HG03135 (cell line): ENCODE measurements around the gene GOLIM4.

ENCODE experiments used
- ATAC-seq: cut with Tn5 transposase; IDR thresholded peaks from one replicate; pipeline ENCODE4 v1.9.1; 2021; ENCODE audit warnings: mild to moderate bottlenecking, moderate library complexity; ENCODE audit not compliant: unreplicated experiment

The GOLIM4 gene

DNA sequence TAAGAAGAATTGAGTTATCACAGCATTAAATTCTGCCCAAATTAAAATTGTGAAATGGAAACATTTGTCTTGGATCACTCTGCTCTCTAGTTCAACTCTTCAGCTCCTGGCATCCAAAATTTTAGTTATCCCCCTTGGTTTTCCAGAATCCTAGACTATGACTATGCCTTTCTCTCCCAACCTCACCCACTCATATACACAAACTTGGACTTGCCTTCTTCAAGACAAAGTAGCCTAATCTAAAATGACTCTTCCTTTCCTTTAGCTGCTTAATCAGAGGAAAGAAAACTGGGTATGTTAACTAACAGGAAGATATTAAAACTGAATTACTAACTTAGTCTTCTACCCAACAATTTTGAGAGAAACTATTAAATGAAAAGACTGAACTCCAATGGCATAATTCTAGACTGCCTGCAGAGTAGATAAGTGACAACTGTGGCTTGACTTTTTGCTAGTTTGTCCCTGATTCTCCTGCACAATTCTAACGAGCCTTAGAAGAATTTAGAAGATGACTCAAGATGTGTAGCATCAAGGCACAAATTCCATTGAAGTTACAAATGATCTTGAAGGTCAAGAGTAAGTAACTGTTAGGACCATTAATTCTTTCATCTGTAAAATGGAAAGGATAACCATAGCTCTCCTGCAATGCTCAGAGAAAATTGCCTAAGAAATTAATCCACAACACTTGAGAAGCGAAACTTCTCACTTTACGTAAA, 5.2 kb upstream of the GOLIM4 start:
- no peak for ATAC-seq

DNA sequence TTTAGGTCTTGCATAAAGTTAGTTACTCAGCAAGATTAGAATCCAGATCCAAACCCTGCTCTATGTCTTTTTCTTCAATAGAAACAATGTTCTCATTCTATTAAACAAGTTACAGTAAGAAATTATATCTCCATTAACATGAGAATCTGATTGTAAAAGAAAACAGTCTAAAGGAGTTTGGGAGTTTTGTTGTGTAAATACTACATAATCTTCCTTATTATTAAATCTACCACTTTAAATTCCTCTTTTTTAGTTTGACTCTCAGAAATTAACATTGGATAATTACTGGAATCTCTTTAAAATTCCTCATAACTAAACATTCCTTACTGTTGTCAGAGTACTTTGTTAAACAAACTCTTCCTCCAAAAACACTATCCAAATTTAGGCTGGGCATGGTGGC, 1.7 kb upstream of the GOLIM4 start:
- ATAC-seq: no peak

GRCh38 chr3:168096210-168096652, 507 bp upstream of the GOLIM4 start:
- peak; percentile 3 for ATAC-seq

GRCh38 chr3:168094877-168095610, 680 bp downstream of the GOLIM4 start:
- peak; percentile 47 for ATAC-seq

DNA sequence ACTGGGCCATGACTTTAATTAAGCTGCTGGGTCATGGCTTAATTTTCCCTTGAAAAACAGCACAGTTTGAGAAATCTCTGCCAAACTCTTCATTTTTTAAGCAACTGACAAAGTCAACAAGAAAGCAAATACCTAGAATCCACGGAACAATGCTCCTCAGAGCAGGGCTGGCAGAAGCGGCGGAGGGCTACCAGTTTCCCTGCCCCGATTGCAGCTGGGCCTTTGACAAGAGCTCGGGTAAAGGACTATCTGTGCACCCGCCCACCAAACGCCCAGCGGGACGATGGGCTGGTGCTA, 1.2 kb downstream of the GOLIM4 start:
- no peak for ATAC-seq

GRCh38 chr3:168093790-168094189, 1.9 kb downstream of the GOLIM4 start:
- ATAC-seq: no peak

- ATAC-seq: no peak
Measured at GRCh38 chr3:168093229-168093628, 2.5 kb downstream of the GOLIM4 start.

DNA sequence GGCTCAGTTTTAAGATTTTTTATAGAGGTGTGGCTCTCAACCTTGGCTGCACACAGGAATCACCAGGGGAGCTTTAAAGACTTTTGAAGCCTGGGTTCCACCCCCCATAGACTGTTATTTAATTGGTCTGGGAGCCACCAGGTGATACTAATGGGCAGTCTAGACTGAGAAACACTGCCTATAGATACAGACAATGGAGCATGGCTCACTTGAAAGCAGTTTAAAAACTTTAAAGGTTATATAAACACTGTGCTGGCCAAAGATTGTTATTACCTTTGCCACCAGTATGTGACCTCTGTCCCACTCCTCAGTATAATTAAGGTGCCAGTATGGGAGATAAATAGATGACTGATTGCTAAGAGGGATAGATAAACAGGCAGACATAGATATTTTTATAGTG, 3.8 kb downstream of the GOLIM4 start:
- no peak for ATAC-seq

DNA sequence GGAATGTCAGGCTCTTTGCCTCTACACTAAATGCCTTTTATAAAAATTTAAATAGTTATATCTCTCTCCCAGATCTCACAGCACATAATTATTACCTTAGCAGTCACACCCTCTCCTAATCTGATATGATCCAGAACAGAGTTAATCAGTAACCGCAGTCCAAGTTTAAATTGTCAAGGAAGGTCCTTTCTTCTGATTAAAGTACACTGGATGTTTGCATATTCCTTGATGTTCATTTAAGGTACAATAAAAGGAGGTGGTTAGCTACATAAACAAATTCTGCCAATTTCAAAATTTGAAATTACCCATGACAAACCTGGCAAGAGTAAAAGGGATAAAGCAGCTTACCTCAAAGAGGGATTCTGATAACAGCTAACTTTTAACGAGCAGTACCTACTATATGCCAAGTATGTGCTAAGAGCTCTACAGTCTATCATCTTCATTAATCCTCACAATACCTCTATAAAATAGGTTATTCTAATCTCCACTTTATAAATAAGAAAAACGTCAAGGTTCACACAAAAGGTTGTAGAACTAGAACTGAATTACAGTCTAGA, 4.3 kb downstream of the GOLIM4 start:
- ATAC-seq: no peak

- no peak for ATAC-seq
Measured at GRCh38 chr3:168090306-168091085, 5.2 kb downstream of the GOLIM4 start.

DNA sequence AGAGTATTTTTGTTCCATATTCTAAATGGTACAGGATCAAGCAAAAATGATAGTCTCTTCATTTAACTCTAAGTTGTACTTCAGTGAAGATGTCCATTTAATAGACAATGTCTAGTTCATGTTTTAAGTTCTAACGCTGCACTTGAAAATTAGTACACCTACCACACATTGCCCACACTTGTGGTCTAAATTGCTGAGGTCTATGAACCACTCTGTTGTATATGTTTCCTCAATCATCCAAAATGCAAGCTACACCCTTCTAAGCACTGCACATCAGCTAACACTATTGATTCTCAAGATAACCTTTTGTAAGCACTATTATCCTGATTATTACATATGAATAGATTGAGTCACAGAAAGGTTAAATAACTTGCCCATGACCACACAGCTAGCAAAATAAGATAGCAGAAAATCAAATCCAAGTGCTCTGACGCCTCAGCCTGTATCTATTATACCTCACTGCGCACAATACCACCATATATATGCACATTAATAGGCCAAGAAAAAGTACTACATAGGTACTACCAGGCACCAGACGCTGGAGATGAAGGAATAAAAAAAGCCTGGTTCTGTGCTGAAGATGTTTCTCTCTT, 6.4 kb downstream of the GOLIM4 start:
- no peak for ATAC-seq

- peak; percentile 64 for ATAC-seq
Measured at GRCh38 chr3:168088106-168088720, 7.5 kb downstream of the GOLIM4 start.

DNA sequence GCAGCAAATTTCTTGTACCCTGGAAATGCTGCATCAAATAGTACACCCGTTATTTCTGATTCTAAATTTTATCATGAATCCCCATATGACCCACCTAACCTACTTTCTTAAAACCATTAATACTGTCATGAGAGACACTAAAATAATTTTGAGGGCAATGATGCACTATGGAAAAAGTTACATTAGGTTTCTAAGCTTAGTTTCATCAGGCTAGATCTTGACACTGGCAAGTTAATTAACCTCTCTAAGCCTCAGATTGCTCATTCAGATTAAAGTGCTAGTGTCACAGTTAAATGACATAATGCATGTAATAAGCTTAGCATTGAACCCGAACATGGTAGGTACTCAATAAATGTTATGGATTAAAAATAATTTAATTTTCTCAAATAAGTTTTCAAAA, 8.2 kb downstream of the GOLIM4 start:
- no peak for ATAC-seq

DNA sequence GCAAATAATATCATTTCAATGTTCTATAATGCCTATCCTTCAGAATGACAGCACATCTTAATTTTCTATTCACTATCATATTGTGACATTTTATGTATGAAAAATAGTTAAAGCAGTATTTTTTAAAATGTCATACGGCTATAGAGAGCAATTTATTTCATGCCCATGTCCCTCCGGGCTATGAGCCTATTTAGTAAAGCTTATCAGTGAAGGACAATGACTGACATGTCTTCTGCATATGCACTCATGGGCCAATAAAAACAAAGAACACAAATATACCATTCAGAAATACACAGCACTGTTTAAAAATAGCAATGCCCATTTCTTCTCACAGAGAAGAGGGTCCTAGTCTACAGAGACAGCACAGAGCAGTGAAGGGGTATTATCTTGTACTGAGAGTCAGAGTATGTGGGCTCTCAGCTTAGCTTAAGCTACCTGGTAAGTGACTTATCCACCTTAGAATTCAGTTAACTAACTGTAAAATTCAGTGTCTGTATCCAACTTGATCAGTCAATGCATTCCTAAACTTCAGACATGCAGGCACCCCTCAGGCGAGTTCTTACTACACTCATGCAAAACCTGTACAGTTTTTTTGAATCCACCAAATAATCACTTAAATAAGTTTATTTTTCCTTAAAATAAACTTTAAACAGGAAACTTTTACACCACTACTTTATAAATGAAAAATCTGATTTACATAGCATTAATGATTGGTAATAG, 9.0 kb downstream of the GOLIM4 start:
- no peak for ATAC-seq

DNA sequence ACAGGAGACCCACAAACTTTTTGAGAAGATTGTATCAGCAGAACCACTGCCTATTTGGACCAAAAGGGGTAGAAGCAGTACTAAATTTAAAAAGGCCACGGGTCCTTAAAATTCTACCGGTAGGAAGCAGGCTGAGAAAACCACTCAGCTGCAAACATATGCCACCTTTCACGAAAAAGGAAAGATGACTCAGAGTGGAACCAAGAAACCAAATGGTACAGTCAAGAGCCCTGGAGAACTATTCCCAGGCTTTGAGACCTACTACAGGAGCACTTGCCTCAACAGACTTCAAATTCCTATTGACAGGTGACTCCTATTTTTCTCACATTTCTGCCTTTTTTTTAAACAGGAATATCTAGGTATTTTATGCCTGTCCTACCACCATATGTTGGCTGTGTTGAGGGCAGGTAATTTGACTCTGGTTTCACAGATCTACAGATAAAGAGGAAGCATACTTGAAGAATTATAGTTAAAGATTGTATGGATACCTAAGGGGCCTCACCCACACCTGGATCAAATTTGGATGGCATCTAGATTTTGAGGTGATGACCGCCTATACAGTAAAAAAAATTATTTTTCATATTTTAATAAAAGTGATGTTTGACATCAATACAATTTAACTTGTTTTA, 10.1 kb downstream of the GOLIM4 start:
- ATAC-seq: peak; percentile 59

GRCh38 chr3:168083906-168084305, 11.8 kb downstream of the GOLIM4 start:
- no peak for ATAC-seq

DNA sequence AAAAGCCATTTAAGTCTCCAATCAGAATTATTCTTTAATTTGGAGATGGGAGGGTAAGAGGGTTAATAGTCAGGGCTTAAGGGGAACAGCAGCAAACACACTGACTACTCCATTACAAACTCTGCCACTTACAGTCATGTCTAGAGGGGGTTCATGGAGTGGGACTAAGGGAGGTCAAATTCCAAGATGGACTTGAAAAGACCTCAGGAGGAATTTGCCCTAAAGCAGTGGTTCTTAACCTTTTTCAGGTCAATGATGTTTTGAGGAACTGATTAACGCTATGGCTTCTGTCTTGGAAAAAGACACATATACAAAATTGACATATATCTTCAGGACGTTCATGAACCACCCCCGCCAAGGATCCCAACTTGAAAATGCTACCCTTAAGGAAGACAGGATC, 13.9 kb downstream of the GOLIM4 start:
- ATAC-seq: no peak

DNA sequence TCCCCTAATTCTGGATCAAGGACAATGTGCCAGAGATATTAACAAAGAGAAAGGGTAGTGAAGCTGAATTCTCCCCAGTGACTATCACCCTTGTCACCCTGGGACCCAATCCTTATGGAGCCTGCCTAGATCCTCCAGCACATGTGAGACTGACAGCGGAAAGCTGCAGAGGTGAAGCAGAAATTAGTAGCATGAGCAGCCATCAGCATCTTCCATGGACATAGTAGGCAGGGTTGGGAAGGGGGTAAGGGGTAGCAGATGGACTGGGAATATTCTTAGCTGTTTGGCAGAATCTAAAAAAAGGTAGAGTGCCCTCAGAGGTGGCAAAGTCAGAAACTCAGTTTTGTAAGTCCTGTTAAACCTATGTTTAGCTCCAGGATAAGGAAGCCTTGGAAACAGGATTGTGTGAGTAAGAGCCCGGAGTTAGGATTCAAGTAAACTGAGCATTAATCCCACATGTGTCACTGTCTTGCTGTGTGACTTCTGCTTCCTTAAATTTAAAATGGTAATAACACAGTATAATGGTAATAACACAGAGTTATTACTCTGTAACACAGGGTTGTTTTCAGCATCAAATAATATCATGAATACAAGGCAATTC, 14.5 kb downstream of the GOLIM4 start:
- ATAC-seq: no peak

GRCh38 chr3:168080499-168081170, 15.1 kb downstream of the GOLIM4 start:
- ATAC-seq: no peak
